Stimulated activated CD8-positive, alpha-beta memory T cell treated with anti-CD3 and anti-CD28 coated beads, Interleukin-4, amount 100 ng/mL, for 48 hours (primary cell): ENCODE measurements around the gene RABGAP1L.
"Not testable (repeated sequence)": the region's sequence is repeated elsewhere in the genome, so short reads cannot be mapped to it uniquely, and the experiment has no call there.

Experiments used
- DNase-seq: peaks from one replicate; pipeline ENCODE4 v3.0.0-alpha.2; 2020

RABGAP1L gene

GRCh38 chr1:174837386-174837785, 678.1 kb downstream of the RABGAP1L start:
- DNase-seq: no peak

- DNase-seq: no peak
Observed at GRCh38 chr1:174839211-174839610, 679.9 kb downstream of the RABGAP1L start.

GRCh38 chr1:174841747-174842146, 682.4 kb downstream of the RABGAP1L start:
- no peak for DNase-seq

GRCh38 chr1:174848593-174849560, 689.6 kb downstream of the RABGAP1L start:
- not testable (repeated sequence) for DNase-seq

GRCh38 chr1:174850726-174851125, 691.4 kb downstream of the RABGAP1L start:
- no peak for DNase-seq

GRCh38 chr1:174858301-174858700, 699.0 kb downstream of the RABGAP1L start:
- DNase-seq: no peak

- no peak for DNase-seq
Observed at GRCh38 chr1:174870319-174870718, 711.0 kb downstream of the RABGAP1L start.

GRCh38 chr1:174871886-174872285, 712.6 kb downstream of the RABGAP1L start:
- no peak for DNase-seq

- no peak for DNase-seq
Observed at GRCh38 chr1:174872615-174873058, 713.3 kb downstream of the RABGAP1L start.

GRCh38 chr1:174874331-174875053, 715.2 kb downstream of the RABGAP1L start:
- no peak for DNase-seq

- no peak for DNase-seq
Observed at GRCh38 chr1:174875306-174875705, 716.0 kb downstream of the RABGAP1L start.

GRCh38 chr1:174877208-174877673, 717.9 kb downstream of the RABGAP1L start:
- no peak for DNase-seq

- DNase-seq: no peak
Observed at GRCh38 chr1:174880171-174880570, 720.9 kb downstream of the RABGAP1L start.

- DNase-seq: no peak
Observed at GRCh38 chr1:174883409-174883808, 724.1 kb downstream of the RABGAP1L start.

- no peak for DNase-seq
Observed at GRCh38 chr1:174884038-174884437, 724.7 kb downstream of the RABGAP1L start.

GRCh38 chr1:174884566-174884965, 725.2 kb downstream of the RABGAP1L start:
- no peak for DNase-seq

GRCh38 chr1:174890024-174890423, 730.7 kb downstream of the RABGAP1L start:
- DNase-seq: no peak

- no peak for DNase-seq
Observed at GRCh38 chr1:174892016-174892415, 732.7 kb downstream of the RABGAP1L start.

GRCh38 chr1:174894117-174894762, 734.9 kb downstream of the RABGAP1L start:
- DNase-seq: no peak

- not testable (repeated sequence) for DNase-seq
Observed at GRCh38 chr1:174895610-174896009, 736.3 kb downstream of the RABGAP1L start.

GRCh38 chr1:174898102-174898797, 738.9 kb downstream of the RABGAP1L start:
- no peak for DNase-seq

- no peak for DNase-seq
Observed at GRCh38 chr1:174900317-174900716, 741.0 kb downstream of the RABGAP1L start.
